ENCODE measurements around the gene SKIC8.

The SKIC8 gene

DNA sequence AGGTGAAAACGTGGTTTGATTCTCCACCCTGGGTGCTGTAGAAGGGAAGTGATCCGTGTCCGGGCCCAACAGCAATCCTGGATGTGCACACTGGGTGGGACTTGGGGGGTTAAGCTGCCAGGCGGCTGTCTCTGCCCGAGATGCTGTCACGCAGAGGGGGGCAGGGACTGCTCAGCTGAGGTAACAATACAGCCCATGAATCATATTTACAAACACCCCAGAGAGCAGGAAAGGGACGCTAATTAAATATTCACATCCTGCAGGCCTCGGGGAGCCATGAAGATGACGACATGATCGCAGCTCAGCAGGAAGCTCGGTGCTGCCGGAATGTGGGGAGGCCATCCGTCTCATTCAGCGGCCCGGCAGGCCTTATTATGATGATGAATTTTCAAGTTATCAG lies 22.8 kb upstream of the SKIC8 start:
- DNase-seq (ENCODE audit: low read depth in 1 of 2, low spot score in 1 of 2) = no peak

GRCh38 chr15:78321786-78322185 lies 22.4 kb upstream of the SKIC8 start:
- no peak for DNase-seq (ENCODE audit: low read depth in 1 of 2, low spot score in 1 of 2)

DNA sequence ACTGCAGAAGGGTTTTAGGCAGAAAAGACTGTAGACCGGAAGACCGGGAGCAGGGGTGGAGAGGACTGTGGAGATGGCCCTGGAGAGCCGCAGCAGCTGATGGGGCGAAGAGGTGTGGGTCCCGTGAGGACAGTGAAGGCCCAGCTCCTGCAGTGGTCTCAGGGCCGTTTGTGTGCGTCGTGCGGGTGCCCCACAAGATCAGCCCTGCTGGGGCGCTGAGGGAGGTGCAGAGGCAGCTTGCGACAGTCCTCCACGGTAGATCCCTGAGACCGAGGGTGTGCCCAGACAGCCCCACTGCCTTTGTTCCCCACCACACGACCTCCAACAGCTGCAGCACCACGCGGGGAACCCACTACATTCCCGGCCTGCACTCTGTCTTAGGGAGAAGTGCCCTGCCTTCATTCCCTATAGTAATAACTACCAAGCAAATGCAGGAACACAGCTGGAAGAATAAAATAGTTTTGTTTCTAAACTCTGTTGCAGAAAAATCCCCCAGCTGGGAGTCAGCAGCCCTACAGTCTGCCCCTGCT lies 21.7 kb upstream of the SKIC8 start:
- DNase-seq (ENCODE audit: low read depth in 1 of 2, low spot score in 1 of 2) = no peak

DNA sequence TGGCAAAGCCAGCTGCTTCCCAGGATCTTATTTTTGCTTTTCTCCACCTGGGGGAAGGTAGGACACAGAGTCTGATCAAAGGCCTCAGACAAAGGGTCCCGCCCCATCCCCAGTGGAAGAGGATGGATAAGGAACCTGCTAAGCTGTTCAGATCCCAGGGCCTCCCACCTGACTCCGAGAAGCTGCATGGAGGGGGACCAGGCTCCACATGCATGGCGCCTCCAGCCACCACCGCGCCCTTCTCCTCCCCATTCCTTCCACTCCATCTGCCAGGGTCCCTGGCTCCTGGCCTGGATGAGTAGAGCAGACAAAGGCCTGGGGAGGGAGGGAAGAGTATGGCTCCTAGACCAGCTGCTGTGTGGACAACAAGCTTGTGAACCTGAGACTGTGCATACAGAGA lies 20.8 kb upstream of the SKIC8 start:
- no peak for DNase-seq (ENCODE audit: low read depth in 1 of 2, low spot score in 1 of 2)

DNA sequence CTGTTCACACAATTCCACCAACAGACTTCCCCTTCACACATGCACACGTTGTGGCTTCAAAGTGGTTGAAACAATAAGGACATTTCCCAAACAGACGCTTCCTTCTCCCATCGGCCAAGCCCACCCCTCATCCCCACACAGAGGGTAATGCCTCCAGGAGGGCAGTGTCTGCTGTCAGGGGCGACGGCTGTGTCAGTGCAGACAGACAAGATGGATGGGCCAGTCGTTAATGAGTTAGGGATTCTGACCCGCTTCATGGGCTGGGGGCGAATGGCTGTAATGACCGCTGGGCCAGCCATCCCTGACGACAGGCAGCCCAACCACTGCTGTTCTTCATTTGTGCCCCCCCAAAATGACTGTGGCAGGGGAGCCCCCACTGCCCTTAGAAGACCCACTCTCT lies 20.2 kb upstream of the SKIC8 start:
- no peak for DNase-seq (ENCODE audit: low read depth in 1 of 2, low spot score in 1 of 2)

GRCh38 chr15:78317145-78317836 lies 17.9 kb upstream of the SKIC8 start:
- DNase-seq (ENCODE audit: low read depth in 1 of 2, low spot score in 1 of 2) = no peak

DNA sequence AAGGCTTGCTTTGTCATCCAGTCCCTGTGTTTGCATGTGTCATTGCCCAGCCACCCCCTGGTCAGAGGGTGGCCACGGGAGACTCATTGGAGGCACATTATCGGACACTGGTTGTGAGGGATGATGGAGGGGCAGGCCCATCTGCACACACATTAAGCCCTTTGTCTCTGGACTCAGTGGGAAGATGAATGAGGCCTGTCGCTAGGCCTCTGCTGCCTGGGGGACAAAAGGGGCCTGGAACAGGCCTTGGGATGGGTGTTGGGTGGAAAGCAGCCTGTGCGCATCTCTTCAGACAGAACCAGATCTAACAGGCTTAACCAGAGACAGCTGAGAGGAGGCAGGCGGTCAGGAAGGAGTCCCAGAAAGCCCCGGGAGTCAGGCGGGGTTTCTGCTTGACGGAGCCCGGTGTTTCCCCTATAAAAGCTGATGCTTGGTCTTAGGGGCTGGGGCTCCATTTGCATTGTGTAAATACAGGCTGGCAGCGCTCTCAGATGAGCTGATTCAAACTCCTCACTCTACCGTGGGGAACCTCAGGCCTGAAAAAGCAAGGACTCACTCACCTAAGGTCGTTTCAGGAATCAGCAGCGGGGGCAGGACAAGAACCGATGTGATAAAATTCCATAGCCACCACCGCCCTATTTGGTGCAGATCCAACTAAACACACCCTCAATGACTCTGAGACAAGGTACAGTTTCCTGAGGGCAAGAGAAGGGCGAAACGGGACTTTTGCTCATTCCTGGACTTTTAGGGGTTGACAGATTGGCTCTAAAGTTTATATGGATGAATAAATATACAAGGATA lies 17.1 kb upstream of the SKIC8 start:
- DNase-seq (ENCODE audit: low read depth in 1 of 2, low spot score in 1 of 2) = no peak

DNA sequence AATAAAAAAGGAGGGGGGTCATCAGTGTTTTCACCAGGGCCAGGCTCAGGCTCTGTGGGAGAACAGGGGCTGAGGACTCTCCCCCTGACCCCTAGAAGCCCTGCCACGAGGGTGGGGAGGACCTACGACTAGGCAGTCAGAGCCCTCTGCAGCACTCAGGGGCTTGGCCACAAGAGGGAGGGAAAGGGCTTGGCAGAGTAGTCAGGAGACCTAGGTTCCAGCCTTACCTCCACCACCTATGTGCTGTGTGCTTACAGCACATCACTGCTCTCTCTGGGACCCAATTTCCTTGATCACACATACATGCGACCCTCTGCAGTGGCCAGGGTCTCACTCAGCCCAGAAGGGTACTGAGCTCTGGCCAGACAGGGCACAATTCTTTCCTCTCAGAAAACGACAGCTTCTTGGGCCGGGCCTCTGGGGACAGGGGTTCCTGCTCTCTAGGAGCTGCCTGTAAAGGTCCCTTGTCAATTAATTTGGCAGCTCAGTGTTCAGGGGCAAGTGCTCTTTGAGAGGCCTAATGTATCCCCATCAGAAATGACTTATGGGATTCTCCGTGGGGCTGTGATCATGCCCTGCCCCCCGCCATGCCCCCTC lies 16.4 kb upstream of the SKIC8 start:
- no peak for DNase-seq (ENCODE audit: low read depth in 1 of 2, low spot score in 1 of 2)

DNA sequence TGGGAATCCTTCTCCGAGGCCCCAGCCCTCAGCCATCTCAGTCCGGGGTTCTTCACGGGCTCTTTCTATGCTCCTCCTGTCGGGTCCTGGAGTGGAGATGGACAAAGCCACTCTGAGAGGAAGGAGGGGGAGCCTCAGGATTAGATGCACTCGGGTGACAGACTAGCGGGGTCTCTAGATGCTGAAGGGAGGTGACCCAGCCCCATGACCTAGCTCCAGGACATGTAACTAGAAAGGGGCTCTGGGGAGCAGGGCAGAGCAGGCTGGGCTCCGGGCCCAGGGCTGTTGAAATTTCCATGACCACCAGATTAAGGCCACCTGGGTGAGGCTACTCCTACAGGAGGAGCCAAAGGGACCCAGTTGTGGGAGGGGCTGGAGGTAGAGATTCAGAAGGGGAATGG lies 14.8 kb upstream of the SKIC8 start:
- DNase-seq (ENCODE audit: low read depth in 1 of 2, low spot score in 1 of 2) = no peak

DNA sequence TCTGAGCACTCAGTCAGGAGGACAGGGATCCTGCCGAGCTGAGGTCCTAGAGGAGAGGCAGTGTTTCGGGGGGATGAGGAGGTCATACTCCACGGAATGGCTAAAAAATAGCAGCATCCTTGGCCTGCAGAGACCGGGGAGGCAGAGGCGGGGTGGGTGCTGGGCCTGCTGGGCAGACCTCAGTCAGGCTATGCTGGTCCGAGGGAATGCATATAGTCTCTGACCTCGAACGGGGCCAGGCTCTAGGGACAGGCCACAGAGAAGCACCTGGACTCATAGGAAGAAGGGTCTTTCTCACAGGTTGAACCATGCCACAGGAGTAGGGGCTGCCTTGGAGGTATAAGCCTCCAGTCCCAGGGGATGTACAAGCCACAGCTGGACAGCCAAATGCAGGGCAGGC lies 14.0 kb upstream of the SKIC8 start:
- no peak for DNase-seq (ENCODE audit: low read depth in 1 of 2, low spot score in 1 of 2)

GRCh38 chr15:78312957-78313356 lies 13.5 kb upstream of the SKIC8 start:
- no peak for DNase-seq (ENCODE audit: low read depth in 1 of 2, low spot score in 1 of 2)

- no peak for DNase-seq (ENCODE audit: low read depth in 1 of 2, low spot score in 1 of 2)
Measured at GRCh38 chr15:78312536-78312935, 13.1 kb upstream of the SKIC8 start.

GRCh38 chr15:78311292-78311691 lies 11.9 kb upstream of the SKIC8 start:
- DNase-seq (ENCODE audit: low read depth in 1 of 2, low spot score in 1 of 2) = no peak

DNA sequence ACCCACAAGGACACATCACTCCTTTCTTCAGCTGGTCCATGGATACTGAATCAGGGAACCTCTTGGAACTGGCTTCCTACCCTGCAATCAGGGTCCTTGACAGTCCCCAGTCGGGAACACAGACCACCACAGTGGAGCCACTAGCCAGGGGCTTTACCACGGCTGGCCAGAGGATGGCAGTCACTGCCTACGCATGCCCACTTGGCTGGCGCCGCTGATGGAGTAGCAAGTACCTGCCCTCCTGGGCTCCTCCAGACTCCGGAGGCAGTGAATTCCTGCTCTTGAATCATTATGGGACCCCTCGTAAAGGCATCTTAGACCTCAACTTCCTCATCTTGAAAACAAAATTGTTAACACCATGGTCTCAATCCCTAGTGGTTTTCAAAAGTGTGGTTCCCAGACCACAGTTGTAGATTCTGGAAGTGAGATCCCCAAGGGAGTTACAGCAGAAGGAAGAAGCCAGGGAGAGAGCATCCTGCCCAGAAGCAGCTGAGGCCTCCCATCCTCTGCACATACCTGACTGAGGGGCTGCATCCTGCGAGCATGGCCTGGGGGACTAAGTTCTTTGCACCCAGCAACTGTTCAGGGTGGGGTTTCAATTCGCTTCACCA lies 9.1 kb upstream of the SKIC8 start:
- DNase-seq (ENCODE audit: low read depth in 1 of 2, low spot score in 1 of 2) = peak in 1 of 2 donors; percentile 11

GRCh38 chr15:78307976-78308375 lies 8.6 kb upstream of the SKIC8 start:
- no peak for DNase-seq (ENCODE audit: low read depth in 1 of 2, low spot score in 1 of 2)

GRCh38 chr15:78306176-78306774 lies 6.9 kb upstream of the SKIC8 start:
- no peak for DNase-seq (ENCODE audit: low read depth in 1 of 2, low spot score in 1 of 2)

GRCh38 chr15:78304216-78305066 lies 5.0 kb upstream of the SKIC8 start:
- no peak for DNase-seq (ENCODE audit: low read depth in 1 of 2, low spot score in 1 of 2)

DNA sequence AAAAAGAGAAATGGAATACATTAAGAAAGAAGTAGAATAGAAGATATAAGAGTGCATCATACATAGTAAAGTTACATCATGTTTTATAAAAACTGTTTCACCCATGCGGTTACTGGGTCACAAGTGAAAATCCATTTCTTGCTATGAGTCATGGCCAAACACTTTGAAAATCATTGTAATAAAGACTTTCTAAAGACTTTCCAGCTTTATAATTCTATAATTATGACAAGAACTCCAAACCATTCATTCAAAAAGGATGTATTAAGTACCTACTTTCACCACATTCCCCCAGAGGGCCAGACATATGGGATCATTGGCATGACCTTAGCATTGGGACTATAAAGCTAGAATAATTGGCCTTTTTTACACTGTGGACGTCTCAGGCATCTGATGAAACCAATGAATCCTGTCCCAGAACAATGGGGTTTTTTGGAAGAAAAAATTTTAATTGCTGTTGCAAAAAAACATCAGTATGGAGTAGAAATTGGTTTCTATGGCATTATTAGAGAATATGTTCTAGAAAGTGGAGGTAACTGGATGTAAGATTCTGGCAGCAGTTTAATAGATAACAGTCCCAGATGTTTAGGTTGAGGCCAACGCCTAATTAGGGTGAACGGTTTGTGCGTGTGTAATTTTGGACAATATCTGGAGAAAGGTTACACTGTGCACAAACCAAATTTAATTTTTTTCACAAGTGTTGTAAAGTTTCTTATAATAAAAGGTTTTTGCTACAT lies 3.3 kb upstream of the SKIC8 start:
- DNase-seq (ENCODE audit: low read depth in 1 of 2, low spot score in 1 of 2) = no peak

DNA sequence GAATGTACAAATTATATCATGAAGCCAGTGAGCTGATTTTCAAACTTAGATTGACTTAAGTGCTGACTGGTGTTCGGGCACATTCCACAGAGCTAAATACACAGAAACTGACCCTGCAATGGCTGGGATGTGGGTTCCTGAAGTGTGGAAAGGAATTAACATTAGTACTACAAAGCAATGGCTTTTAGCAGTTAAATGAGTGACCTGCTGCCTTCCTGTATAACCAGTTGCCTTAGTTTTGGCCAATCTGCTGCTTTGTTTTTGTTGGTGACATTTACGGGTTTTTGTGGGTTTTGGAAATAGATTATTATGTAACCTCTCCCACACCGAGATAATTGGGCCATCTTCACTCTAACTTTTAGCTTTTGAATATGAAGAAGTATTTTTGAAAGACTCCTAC lies 2.4 kb upstream of the SKIC8 start:
- DNase-seq (ENCODE audit: low read depth in 1 of 2, low spot score in 1 of 2) = no peak

- no peak for DNase-seq (ENCODE audit: low read depth in 1 of 2, low spot score in 1 of 2)
Measured at GRCh38 chr15:78301326-78301725, 1.9 kb upstream of the SKIC8 start.
